Superior temporal gyrus (tissue), 1 donor: ENCODE data around the gene NAT14.
"Not testable (repeated sequence)": the region's sequence is repeated elsewhere in the genome, so short reads cannot be mapped to it uniquely, and the experiment has no call there.

Experiments used
- DNase-seq: peaks from one replicate; pipeline ENCODE4 v3.0.0-alpha.2; 2016; ENCODE audit errors: extremely low spot score

The NAT14 gene

GRCh38 chr19:55486971-55487923 lies 2.3 kb downstream of the NAT14 start:
- DNase-seq = no peak

- no peak for DNase-seq
Measured at GRCh38 chr19:55487924-55488687, 3.1 kb downstream of the NAT14 start, which contains the start of gene SSC5D. SSC5D (plus strand) TSS chr19:55488436; CDS start chr19:55488590, 154 bp downstream.

- DNase-seq = no peak
Measured at GRCh38 chr19:55488986-55489710, 4.2 kb downstream of the NAT14 start.

GRCh38 chr19:55489711-55490477 lies 4.9 kb downstream of the NAT14 start:
- DNase-seq = no peak

GRCh38 chr19:55490478-55491432 lies 5.8 kb downstream of the NAT14 start:
- no peak for DNase-seq

DNA sequence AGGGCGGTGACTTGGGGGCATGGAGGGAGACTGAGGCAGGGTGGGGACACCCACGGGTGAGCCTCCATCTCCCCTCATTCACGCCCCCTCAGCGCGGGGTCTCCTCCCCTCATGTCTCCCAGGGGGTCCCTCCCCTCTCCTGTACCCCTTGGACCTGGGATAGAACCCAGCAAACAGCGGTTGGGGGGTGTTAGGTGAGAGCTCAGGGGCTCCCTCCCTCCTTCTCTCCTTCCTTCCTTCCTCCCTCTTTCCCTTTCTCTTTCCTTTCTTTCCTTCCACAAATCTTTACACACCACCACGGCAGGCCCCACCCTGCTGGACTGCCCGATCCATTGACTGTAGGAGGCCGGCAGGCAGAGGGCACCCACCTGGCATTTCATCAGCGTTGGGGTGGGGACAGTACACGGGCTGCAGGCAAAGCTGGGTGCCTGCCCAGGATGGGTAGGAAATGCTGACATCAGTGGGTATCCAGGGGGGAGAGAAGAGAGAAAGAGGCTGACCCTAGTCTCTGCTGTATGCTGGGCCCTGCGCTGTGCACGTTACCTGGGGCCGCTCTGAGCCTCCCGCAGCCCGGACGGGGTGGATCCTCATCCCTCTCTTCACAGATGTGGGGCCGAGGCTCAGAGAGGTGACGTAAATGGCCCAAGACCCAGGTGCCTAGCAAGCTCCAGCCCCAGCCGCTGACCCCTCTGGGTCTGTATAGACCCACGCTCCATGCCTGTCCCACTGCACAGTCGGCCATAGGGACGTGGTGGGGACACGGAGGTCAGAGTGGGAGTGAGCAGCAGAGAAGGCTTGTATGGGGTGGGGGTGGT lies 6.8 kb downstream of the NAT14 start:
- no peak for DNase-seq

DNA sequence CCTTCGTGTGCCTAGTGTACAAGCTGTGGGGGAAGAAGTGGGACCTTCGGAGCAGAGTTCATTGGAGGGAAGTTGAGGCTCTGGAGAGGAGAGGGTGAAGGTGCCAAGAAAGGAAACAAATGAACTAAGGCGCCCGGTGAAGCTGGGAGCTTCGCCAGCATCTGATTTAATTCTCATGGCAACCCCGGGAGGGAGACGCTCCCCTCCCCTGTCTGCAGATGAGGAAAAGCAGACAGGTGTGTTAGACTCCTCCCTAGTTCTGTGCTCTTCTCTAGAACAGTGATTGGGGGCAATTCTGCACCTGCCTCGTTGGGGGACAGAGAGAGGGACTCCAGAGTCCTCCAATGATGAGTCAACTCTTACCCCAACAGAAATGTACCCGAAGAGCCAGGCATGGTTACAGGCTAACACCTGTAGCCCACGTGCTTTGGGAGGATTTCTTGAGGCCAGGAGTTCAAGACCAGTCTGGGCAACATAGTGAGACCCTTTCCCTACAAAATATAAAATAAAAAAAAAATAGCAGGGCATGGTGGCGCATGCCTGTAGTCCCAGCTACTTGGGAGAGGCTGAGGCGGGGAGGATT lies 7.5 kb downstream of the NAT14 start:
- DNase-seq = no peak

DNA sequence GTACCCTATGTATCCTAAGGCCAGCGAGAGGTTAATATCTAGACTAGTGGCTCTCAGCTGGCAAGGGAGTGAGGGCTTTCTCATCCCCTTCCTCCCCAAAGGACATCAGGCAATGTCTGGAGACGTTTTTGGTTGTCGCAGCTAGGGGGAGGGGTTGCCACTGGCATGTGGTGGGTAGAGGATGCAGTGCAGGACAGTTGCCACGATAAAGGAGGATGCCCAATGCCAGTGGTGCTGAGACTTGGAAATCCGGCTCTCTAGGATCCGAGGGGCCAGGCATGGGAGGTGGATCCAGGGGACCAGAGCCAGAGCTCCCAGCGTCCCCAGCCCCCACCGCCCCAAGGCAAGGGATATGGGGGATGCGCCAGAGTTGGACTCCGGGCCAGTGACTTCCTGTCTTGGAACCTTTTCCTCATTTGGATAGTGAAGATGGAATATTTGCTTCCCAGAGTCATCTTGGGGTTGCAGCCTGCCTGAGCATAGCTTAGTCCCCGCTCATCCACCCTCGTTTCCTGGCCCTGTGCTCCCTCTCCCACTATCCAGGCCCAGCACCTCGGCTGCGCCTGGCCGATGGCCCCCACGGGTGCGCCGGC lies 8.2 kb downstream of the NAT14 start:
- DNase-seq = no peak

GRCh38 chr19:55493645-55494171 lies 8.7 kb downstream of the NAT14 start:
- no peak for DNase-seq

- no peak for DNase-seq
Measured at GRCh38 chr19:55494172-55494761, 9.3 kb downstream of the NAT14 start.

- DNase-seq = no peak
Measured at GRCh38 chr19:55495646-55496349, 10.8 kb downstream of the NAT14 start.

- not testable (repeated sequence) for DNase-seq
Measured at GRCh38 chr19:55496820-55497219, 11.8 kb downstream of the NAT14 start.

GRCh38 chr19:55497763-55498162 lies 12.8 kb downstream of the NAT14 start:
- no peak for DNase-seq

- DNase-seq = no peak
Measured at GRCh38 chr19:55498246-55498840, 13.4 kb downstream of the NAT14 start.

DNA sequence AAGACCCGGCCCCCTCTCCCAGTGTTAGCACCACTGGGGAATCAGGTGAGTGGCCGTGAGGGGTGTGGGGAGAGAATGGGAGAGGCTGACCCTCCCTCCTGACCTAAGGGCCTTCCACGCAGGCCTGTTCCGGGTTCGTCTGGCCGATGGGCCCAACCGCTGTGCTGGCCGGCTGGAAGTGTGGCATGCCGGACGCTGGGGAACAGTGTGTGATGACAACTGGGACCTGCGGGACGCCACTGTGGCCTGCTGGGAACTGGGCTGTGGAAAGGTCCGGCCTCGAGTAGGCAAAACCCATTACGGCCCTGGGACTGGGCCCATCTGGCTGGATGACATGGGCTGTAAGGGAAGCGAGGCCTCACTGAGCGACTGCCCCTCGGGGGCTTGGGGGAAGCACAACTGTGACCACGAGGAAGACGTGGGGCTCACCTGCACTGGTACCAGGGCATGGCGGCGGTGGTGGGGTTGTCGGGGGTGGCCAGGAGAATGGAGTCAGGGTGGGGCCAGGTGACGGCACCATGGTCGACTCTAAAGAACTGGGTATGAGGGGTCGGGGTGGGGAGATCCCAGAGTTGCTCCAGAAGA lies 15.5 kb downstream of the NAT14 start:
- no peak for DNase-seq

DNA sequence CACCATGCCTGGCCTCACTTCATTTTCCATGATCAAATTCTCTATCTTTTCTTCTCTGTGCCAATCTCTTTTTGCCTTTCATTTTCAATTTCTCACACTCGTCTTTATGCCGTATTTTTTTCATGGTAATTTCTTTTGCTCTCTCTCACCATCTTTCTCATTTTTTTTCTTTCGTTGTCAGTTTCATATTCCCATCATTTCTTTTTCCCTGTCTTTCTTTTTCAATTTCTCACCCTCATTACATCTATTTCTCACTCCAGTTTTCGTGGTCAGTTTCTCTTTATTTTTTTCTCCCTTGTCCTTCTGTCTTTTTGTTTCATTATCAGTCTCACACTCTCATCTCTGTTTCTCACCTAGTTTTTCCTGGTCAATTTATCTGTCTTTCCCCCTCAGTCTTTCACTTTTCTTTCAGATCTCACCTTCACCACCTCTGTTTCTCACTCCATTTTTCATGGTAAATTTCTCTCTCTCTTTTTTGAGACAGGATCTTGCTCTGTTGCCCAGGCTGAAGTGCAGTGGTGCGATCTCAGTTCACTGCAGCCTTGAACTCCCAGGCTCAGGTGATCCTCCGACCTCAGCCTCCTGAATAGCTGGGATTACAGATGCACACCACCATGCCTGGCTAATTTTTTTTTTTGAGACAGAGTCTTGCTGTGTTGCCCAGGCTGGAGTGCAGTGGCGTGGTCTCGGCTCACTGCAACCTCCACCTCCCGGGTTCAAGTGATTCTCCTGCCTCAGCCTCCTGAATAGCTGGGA lies 17.4 kb downstream of the NAT14 start:
- DNase-seq = no peak
